GM08714 (cell line): ENCODE data around the gene BPIFA1.

Source experiments
- H3K4me3 ChIP-seq: fragments of 200-500 bp; sonication (Bioruptor generic); 2 replicates; pipeline ENCODE4 v1.5.1; 2014; ENCODE audit warnings: mild to moderate bottlenecking, low read length, inconsistent platforms
- ZNF274 ChIP-seq: IDR thresholded peaks from 2 replicates; pipeline ENCODE4 v1.6.1; 2012; ENCODE audit warnings: mild to moderate bottlenecking, low read depth, low read length

BPIFA1 gene

GRCh38 chr20:33278700-33279099, 42.9 kb downstream of the BPIFA1 start:
- TF ChIP-seq ZNF274 = no peak
- no peak overlapping the region for H3K4me3 ChIP-seq

DNA sequence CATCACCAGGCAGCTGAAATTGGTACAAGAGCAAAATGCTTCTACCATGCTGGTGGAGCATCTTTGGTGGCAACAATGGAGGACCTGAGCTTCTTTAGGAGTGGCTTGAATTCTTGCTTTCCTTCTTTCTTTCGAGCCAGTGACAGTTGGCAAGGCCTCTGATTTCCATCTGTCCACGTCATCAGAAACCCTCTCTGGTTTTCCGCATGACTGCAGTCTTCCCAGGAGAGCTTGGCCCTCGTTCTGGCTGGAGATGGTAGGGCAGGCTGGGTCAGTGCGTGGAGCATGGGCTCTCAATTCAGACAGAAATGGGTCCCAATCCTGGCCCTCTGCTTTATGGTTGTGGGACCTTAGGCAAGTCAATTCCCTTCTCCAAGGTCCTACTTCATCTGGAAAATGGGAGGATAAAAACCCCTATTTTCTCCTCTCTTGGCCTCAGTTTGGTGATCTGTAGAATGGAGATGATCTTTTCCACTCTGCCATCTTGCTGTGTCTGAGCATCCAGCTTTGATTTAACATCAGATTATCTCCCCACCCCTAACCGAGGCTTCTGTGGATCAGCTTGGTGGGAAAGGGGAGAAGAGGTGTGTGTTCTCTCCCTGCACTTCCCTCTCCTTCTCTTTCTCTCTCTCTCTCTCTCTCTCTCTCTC, 43.6 kb downstream of the BPIFA1 start:
- no peak for TF ChIP-seq ZNF274
- H3K4me3 ChIP-seq = no peak overlapping the region

GRCh38 chr20:33280000-33280680, 44.3 kb downstream of the BPIFA1 start:
- TF ChIP-seq ZNF274 = no peak
- no peak overlapping the region for H3K4me3 ChIP-seq

DNA sequence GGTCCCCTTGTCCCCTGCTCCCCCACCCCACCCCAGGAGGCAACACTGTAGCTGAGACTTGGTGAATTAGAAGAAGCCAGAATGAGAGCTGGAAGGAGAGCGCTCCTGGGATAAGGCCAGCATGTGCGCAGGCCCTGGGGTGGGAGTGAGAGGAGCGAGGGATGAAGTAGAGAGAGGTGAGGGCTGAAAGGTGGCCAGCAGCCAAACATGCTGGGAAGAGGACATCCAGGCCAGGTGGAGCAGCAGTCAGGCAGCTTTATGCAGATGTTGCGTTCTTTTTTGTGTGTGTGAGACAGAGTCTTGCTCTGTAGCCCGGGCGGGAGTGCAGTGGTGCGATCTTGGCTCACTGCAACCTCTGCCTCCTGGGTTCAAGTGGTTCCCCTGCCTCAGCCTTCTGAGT, 45.0 kb downstream of the BPIFA1 start:
- TF ChIP-seq ZNF274 = no peak
- H3K4me3 ChIP-seq = no peak overlapping the region

GRCh38 chr20:33281550-33282146, 45.9 kb downstream of the BPIFA1 start:
- no peak for TF ChIP-seq ZNF274
- H3K4me3 ChIP-seq = no peak overlapping the region

GRCh38 chr20:33282196-33282934, 46.6 kb downstream of the BPIFA1 start:
- H3K4me3 ChIP-seq = no peak overlapping the region
- TF ChIP-seq ZNF274 = no peak

GRCh38 chr20:33282991-33283555, 47.3 kb downstream of the BPIFA1 start, which contains the start of gene BPIFB1:
TSS of gene BPIFB1 (plus strand) at chr20:33283214. CDS start at chr20:33286074, 2,860 bp downstream.
- no peak within 1 kb of the TSS for H3K4me3 ChIP-seq
- TF ChIP-seq ZNF274 = no peak

DNA sequence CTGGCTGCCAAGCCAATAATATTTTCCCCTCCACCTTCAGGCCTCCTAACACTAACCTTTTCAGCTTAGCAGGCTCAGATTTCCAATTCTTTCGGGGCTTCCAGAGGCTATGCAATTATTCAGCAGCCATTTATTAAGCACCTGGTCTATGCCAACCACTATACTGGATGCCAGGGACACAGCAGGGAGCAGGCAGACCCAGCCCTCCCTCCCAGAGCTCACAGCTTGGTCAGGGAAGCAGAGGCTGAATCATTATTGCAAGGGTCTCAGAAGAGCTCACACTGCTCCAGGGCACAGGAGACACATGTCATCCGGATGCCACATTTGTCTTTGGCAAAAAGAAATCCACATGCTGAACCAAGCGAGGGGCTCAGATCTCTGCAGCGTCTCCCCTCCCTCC, 48.5 kb downstream of the BPIFA1 start:
- H3K4me3 ChIP-seq = no peak overlapping the region
- no peak for TF ChIP-seq ZNF274

DNA sequence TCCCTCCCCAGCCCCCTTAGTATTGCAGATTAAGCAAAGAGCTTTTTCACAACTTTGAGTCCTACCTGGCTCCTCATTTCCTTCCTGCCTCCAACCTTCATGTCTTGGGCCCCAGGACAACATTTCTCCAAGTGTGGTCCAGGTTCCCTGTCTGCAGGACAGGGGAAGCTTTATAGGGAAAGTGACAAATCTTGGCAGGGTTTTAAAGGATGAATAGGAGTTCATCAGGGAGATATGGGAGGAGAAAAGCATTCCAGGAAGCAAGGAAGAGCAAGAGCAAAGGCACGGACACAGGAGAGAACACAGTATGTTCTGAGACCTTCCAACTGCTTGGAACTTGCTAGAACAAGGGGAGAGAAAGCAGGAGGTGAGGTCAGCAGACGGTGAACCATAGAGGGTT, 49.1 kb downstream of the BPIFA1 start:
- no peak for TF ChIP-seq ZNF274
- no peak overlapping the region for H3K4me3 ChIP-seq

DNA sequence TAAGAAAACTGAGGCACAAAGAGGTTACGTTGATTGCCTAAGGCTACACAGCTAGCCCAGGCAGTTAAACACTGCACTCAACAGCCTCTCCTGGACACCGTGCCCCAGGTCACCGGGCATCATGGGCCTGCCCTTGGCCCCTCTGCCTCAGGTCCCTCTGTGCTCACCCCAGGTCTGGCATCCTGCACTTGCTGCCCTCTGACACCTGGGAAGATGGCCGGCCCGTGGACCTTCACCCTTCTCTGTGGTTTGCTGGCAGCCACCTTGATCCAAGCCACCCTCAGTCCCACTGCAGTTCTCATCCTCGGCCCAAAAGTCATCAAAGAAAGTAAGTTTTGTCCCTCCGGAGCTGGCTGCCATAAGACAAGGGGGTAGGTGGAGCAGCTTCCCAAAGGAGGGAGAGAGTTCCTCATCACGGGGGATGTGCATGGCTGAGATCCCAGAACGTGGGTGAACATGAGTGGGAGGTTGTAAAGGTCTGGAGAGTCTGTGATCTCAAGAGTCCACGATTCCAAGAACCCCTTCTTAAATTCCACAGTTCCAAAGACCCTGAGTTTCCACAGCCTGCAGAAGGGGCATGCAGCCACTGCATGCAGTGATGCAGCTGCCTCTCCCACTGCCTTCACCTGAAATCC, 50.2 kb downstream of the BPIFA1 start:
- TF ChIP-seq ZNF274 = no peak
- no peak overlapping the region for H3K4me3 ChIP-seq

DNA sequence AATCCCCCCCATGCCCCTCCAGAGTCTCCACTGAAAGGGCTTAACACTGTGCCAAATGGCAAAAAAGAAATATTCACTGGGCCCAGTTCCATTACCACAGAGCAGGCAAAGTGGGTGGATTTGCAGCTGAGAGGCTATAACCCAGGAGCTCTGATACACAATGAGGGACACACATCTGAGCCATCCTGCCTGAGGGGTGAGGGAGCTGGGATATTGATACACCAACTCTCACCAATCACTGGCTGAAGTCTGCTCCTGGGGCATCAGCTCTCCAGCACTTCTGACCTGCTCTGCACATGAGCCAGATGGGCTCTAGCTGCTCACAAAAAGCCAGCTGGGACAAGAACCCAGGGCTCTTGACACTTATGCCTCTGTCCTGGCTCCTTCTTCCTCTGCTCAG, 52.1 kb downstream of the BPIFA1 start:
- TF ChIP-seq ZNF274 = no peak
- no peak overlapping the region for H3K4me3 ChIP-seq

- no peak overlapping the region for H3K4me3 ChIP-seq
- no peak for TF ChIP-seq ZNF274
Observed at GRCh38 chr20:33290852-33291251, 55.1 kb downstream of the BPIFA1 start.

DNA sequence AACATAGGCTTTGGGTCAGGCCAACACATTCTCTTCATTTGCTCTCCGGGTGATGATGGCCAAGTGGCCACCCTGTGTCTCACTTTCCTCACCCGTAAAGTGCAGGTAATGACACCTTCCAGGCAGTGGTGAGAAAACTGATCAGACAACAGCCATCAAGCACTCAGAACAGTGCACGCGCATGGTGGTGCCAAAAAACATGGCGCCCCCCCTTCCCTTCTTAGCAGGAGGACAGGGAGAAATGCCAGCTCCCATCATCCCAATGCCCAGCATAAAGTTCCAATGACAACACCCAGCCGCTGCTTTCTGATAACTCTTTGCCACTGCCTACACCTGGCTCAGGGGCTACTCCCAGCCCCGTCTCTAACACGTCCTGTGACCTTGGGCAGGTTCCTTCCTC, 55.6 kb downstream of the BPIFA1 start:
- TF ChIP-seq ZNF274 = no peak
- H3K4me3 ChIP-seq = no peak overlapping the region

DNA sequence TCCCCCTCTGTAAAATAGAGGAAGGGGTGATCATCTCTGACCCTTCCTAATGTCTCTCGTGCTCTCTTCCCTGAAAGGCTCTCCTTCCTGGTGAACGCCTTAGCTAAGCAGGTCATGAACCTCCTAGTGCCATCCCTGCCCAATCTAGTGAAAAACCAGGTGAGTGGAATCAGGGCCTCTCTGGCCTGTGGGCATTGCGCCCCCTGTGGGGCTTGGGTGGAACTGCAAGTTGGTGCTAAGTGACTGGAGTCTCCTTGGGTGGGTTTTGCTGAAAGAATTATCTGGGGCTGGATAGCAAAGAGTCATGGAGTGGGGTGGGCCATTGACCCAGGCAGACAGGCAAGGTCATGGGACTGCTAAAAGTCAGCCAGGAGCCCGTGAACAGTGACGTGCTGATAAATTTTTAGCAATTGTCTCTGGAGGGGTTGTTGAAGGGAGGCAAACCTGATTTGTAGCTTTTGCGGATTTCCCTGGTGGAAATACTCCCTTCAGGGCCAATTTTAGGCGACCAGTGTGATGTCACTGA, 56.1 kb downstream of the BPIFA1 start:
- no peak for TF ChIP-seq ZNF274
- no peak overlapping the region for H3K4me3 ChIP-seq
